Activated T-helper 1 cell treated with anti-CD3 and anti-CD28 coated beads, Interleukin-12 subunit alpha, Interleukin-12 subunit beta, Interleukin-2, Interleukin-4 antibody, amounts not matched to agents 30 ng/mL and 10 ng/mL and 1 ng/mL, durations not matched to agents 14 hours and 24 hours and 36 hours (primary cell): ENCODE measurements around the gene SHROOM2. TPM values are rescaled to one million over a fixed set of nuclear protein-coding genes. Genes with fewer than 3 reads are reported as not detected.
A peak's percentile ranks its signal among the peaks of the same experiment; 100 is the strongest.

ENCODE experiments used
- DNase-seq: peaks from one replicate; pipeline ENCODE4 v3.0.0; 2021; ENCODE audit warnings: low spot score
- H3K27ac Mint-ChIP-seq: one replicate; pipeline ENCODE4 v1.8.0; 2021; ENCODE audit warnings: mild to moderate bottlenecking, mixed read lengths
- H3K27me3 Mint-ChIP-seq: one replicate; pipeline ENCODE4 v1.8.0; 2022; ENCODE audit warnings: mild to moderate bottlenecking, moderate library complexity, mixed read lengths; ENCODE audit not compliant: insufficient read depth
- H3K36me3 Mint-ChIP-seq: one replicate; pipeline ENCODE4 v1.8.0; 2021; ENCODE audit warnings: low read depth, mixed read lengths
- H3K4me1 Mint-ChIP-seq: one replicate; pipeline ENCODE4 v1.8.0; 2021; ENCODE audit warnings: low read depth, mixed read lengths
- H3K4me3 Mint-ChIP-seq: one replicate; pipeline ENCODE4 v1.8.0; 2021; ENCODE audit warnings: mild to moderate bottlenecking, moderate library complexity, mixed read lengths
- H3K9me3 Mint-ChIP-seq: one replicate; pipeline ENCODE4 v1.8.0; 2021; ENCODE audit warnings: mixed read lengths
- intact Hi-C: fragments of 100-400 bp; cut with micrococcal nuclease; formaldehyde crosslinking; loops from one replicate; pipeline ENCODE4 v1.15.1; 2024
- total RNA-seq: library from RNA; stranded (reverse); gene quantifications from 2 replicates; pipeline ENCODE4 v1.2.3, GENCODE V29; 2022

Gene SHROOM2
- total RNA-seq, 1 donor from 2014 or later: not detected

DNA sequence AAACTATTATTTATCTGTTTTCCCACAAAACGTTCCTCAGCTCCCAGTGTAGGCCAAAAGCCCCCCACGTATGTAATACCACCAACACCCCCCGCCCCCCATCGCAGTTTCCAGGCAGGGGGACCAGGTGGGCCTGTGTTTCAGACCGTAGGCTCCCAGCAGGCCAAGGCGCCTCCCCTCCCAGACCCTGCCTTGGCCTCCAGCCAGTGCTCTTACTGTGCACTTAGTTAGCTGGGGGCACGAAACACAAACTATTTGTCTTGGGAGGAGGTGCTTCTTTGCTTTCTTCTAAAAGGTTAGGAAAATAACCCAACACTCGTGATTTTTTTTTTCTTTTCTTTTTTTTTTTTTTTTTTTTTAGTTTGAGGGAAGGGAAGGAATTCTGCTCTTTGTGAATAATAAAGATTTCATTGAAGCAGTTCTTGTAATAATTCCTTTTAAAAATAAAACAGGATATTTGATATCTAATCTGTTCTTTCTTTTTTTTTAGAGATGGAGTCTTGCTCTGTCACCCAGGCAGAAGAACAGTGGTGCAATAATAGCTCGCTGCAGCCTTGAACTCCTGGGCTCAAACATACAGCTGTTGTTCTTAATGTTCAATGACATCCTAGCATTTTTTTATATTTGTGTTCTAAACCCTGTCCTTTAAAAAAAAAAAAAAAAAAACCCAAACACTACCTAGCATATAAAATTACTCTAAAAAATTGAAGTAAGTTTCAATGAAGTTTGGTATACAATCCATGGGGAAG lies 98.0 kb downstream of the SHROOM2 start:
- Mint-ChIP-seq H3K27me3 (peaks cover 7% of the 10 kb centered on the region), H3K36me3 (no peaks in the 10 kb centered on the region), H3K4me3 (no peak overlapping the region), H3K27ac (no peak overlapping the region), H3K4me1 (no peaks in the 10 kb centered on the region), H3K9me3 (no peaks in the 10 kb centered on the region)
- intact Hi-C loops: no loop called here
- DNase-seq: no peak

DNA sequence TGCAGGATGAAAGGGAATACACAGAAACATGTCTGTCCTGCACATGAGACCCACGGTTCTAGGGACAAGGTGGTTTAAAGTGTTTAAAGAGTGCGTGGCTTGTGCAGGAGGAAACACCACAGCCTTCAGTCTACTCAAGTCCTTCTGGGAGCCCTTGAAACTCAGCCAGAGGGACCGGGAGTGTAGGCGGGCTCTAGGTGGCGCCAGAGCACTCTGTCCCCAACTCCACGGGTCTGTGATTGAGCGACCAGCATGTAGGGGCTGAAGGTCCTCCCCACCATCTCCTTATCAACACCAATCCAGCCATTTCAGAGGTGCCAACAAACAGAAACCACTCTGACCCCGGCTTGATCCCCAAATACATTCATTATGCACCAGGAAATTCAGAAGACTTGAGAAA lies 98.9 kb downstream of the SHROOM2 start:
- no peaks in the 10 kb centered on the region for H3K9me3 Mint-ChIP-seq
- no peaks in the 10 kb centered on the region for H3K36me3 Mint-ChIP-seq
- no peak overlapping the region for H3K4me3 Mint-ChIP-seq
- H3K4me1 Mint-ChIP-seq: no peaks in the 10 kb centered on the region
- no peak overlapping the region for H3K27ac Mint-ChIP-seq
- peaks cover 7% of the 10 kb centered on the region for H3K27me3 Mint-ChIP-seq
- intact Hi-C loops: loop anchor here (1.0 kb wide), 2 partner anchors 110 to 234 kb away; no protein-coding TSS in a partner anchor
- DNase-seq: peak; percentile 5

DNA sequence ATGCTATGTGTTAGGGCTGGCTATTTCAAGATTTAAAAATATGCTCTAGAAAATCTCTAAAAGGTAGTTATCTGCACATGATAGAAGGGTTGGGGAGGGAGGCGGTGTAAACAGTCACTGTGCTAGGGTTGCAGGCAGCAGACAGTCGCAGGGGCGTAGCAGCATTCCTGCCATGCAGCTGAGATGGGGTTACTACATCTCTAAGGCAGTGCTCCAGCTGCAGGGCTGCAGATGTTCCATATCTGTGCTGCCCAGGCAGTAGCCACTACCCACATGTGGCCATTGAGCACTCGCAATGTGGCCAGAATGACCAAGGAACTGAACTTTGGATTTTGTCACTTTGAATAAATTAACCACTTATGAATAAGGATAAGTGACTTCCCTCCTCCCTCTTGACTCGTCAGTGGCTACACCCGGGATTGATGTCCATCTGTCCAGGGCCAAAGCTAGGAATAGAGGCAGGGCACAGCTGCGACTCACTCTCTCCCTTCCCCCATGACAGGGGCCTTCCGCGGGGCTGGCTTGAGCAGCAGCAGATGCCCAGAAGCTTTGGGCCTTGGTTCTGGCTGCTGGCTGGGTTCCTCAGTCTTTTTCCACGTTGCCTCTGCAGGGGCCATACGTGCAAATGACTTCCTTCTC lies 101.5 kb downstream of the SHROOM2 start:
- Mint-ChIP-seq H3K27me3 (peaks cover 9% of the 10 kb centered on the region), H3K27ac (no peak overlapping the region), H3K9me3 (no peaks in the 10 kb centered on the region), H3K4me3 (no peak overlapping the region), H3K4me1 (no peaks in the 10 kb centered on the region), H3K36me3 (no peaks in the 10 kb centered on the region)
- intact Hi-C loops: no loop called here
- no peak for DNase-seq

DNA sequence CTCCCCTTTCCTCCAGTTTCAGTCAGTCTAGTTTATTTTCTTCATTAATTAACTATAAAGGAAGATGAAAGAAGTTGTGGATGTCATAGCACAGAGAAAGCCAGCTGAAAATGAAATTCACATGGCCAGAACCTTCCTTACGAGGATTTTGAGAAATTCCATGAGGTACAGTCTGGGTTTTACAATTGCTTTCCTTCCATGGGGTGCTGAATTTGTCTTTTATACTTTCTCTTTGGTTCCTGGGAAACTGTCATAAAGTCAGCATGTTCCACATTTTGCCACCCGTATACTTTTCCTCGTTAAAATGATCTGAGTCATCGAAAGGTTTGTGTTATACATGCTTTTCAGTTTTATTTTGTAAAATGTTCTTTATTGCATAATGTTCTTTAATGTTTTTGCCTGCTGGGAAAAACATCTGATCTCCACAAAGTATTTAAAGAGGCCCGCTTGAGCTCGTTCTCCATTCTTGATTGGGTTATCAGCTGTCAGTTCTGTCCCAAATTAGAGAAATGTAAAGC lies 102.8 kb downstream of the SHROOM2 start:
- Mint-ChIP-seq H3K4me1 (no peaks in the 10 kb centered on the region), H3K9me3 (no peaks in the 10 kb centered on the region), H3K36me3 (no peaks in the 10 kb centered on the region), H3K27me3 (peaks cover 6% of the 10 kb centered on the region), H3K27ac (no peak overlapping the region), H3K4me3 (no peak overlapping the region)
- DNase-seq: no peak
- intact Hi-C loops: no loop called here

DNA sequence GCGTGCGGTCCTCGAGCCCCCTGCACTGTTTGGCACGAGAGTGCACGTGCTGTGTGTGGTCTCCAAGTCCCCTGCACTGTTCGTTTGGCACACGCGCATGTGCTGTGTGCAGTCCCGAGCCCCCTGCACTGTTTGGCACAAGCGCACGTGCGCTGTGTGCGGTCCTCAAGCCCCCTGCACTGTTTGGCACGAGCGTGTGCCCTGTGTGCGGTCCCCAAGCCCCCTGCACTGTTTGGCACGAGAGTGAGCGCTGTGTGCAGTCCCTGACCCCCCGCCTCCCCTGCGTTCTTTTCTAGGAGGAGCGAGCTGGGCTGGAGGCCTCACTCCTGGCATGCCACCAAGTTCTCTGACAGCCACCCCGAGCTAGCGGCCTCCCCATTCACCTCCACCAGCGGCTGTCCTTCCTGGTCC lies 104.5 kb downstream of the SHROOM2 start:
- DNase-seq: no peak
- no peaks in the 10 kb centered on the region for H3K9me3 Mint-ChIP-seq
- H3K27ac Mint-ChIP-seq: no peak overlapping the region
- H3K27me3 Mint-ChIP-seq: peaks cover 1% of the 10 kb centered on the region
- no peaks in the 10 kb centered on the region for H3K4me1 Mint-ChIP-seq
- H3K4me3 Mint-ChIP-seq: no peak overlapping the region
- H3K36me3 Mint-ChIP-seq: no peaks in the 10 kb centered on the region
- intact Hi-C loops: no loop called here

DNA sequence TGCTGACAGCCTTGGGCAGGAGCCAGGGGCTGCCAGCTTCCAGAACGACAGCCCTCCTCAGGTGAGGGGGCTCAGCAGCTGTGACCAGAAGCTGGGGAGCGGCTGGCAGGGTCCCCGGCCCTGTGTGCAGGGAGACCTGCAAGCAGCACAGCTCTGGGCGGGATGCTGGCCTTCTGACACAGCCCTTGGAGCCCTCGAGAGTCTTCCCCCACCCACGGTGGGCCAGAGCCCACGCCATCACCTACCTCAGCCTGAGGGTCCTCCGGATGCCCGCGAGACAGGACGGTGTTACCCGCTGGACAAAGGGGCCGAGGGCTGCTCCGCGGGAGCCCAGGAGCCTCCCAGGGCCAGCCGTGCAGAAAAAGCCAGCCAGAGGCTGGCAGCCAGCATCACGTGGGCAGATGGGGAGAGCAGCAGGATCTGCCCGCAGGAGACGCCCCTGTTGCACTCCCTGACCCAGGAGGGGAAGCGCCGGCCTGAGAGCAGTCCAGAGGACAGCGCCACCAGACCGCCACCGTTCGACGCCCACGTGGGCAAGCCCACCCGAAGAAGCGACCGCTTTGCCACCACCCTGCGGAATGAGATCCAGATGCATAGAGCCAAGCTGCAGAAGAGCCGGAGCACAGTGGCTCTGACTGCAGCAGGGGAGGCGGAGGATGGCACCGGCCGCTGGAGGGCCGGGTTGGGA lies 109.1 kb downstream of the SHROOM2 start:
- Mint-ChIP-seq H3K36me3 (no peaks in the 10 kb centered on the region), H3K4me3 (no peak overlapping the region), H3K27ac (no peak overlapping the region), H3K27me3 (peaks cover 8% of the 10 kb centered on the region), H3K4me1 (no peaks in the 10 kb centered on the region), H3K9me3 (no peaks in the 10 kb centered on the region)
- DNase-seq: no peak
- intact Hi-C loops: loop anchor here (5.0 kb wide), 2 partner anchors 47 to 783 kb away; no protein-coding TSS in a partner anchor

DNA sequence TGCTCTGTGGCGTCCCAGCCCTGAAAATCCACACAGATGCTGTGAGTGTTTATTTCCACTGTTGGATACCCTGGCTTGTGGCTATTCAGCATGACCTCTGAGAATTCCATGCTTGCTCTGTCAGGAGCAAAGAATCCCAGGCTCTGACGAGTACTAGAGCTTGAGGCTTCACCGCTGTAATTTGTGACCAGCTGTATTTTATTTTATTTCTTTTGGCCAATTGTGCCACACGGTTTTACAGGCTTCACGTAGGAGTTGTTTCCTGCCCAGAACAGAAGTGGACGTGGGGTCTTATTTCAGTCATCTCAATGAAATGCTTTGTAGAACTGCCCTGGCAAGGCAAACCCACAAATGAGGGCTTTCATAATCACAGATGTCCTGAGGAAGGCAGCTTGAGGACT lies 111.5 kb downstream of the SHROOM2 start:
- Mint-ChIP-seq H3K27me3 (peaks cover 12% of the 10 kb centered on the region), H3K9me3 (no peaks in the 10 kb centered on the region), H3K36me3 (no peaks in the 10 kb centered on the region), H3K4me3 (no peak overlapping the region), H3K4me1 (no peaks in the 10 kb centered on the region), H3K27ac (no peak overlapping the region)
- no peak for DNase-seq
- intact Hi-C loops: loop anchor here (5.0 kb wide), 2 partner anchors 45 to 785 kb away; no protein-coding TSS in a partner anchor

DNA sequence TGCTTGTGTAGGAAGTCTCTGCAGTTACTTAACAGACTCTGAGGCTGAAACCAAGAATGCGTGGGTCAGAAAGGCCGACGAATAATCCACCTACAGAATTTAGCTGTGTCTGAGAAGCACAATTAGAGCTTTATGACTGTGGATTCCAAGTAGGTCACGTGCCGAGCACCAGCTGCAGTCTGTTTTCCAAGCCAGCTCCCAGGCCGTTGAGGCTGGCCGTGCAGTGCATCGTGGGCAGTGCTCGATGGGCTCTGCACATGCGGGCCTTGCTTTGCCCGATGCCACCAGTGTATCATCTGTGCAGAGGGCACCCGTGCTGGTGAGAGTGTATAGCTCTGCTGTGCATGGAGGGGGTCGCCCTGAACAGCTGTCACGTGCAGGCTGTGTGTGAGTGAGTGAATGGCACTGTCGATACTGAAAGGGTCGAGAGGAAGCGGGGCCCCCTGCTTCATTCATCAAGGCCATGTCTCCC lies 113.4 kb downstream of the SHROOM2 start:
- Mint-ChIP-seq H3K9me3 (no peaks in the 10 kb centered on the region), H3K36me3 (no peaks in the 10 kb centered on the region), H3K4me1 (no peaks in the 10 kb centered on the region), H3K4me3 (no peak overlapping the region), H3K27me3 (peaks cover 20% of the 10 kb centered on the region), H3K27ac (no peak overlapping the region)
- intact Hi-C loops: loop anchor here (5.0 kb wide), 2 partner anchors 43 to 787 kb away; no protein-coding TSS in a partner anchor
- DNase-seq: no peak

DNA sequence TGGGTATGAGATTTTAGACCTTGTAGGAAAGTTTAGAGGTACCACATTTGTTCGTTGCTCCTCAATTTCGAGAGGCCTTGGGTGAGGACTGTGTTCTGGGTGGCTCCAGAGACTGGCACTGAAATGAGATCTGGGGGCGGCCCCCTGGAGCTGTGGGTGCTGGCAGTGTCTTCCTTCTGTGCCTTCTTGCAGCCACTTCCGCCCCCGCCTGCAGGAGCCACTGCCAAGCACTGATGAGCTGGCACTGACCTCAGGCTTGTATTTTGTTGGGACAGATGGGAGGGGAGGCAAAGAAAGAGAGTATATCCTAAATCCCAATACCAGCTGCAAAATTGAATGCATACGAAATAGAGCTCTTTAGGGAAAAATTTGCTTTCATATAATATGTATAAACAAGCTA lies 116.4 kb downstream of the SHROOM2 start:
- Mint-ChIP-seq H3K4me3 (no peak overlapping the region), H3K27ac (no peak overlapping the region), H3K36me3 (no peaks in the 10 kb centered on the region), H3K4me1 (no peaks in the 10 kb centered on the region), H3K9me3 (no peaks in the 10 kb centered on the region), H3K27me3 (peaks cover 22% of the 10 kb centered on the region)
- no peak for DNase-seq
- intact Hi-C loops: no loop called here

DNA sequence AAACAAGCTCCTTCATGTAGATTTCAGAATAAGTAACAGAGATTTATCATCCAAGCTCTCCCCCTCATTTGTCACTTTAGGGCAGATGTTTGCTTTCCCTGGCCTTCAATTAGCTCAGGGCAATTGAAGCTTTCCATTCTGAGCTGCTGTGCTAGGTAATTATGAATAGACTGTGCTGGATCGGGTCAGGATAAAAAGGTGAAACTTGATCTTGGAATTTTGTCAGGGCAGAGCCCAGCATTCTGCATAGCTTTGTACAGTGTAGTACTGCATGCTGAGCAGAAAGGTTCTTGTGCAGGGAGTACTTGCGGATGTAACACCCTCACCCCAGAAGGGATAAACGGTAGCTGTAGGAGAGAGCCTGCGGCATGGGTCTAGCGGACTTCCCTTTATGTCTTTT lies 116.9 kb downstream of the SHROOM2 start:
- Mint-ChIP-seq H3K36me3 (no peaks in the 10 kb centered on the region), H3K9me3 (no peaks in the 10 kb centered on the region), H3K27ac (no peak overlapping the region), H3K4me3 (no peak overlapping the region), H3K4me1 (no peaks in the 10 kb centered on the region), H3K27me3 (peaks cover 19% of the 10 kb centered on the region)
- intact Hi-C loops: no loop called here
- no peak for DNase-seq

DNA sequence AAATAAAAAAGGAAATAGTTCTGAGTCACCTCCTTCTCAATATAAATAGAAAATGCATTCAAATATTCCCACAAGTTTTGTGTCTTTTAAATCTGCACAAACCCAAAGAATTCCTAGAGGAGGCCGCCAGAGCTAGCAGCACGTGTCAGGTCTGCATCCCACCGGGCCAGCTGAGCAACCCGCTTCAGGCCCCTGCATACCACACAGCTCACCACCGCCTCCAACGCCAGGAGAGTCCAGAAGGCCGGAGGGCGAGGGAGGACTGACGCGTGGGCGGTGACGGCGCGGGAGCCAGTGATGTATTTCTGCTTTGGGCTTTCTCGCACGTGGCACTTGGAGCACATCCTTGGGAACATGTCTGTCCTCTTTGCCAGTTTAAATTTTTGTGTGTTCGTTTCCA lies 119.1 kb downstream of the SHROOM2 start:
- Mint-ChIP-seq H3K9me3 (no peaks in the 10 kb centered on the region), H3K36me3 (no peaks in the 10 kb centered on the region), H3K27me3 (peaks cover 15% of the 10 kb centered on the region), H3K4me3 (no peak overlapping the region), H3K4me1 (no peaks in the 10 kb centered on the region), H3K27ac (no peak overlapping the region)
- intact Hi-C loops: no loop called here
- DNase-seq: no peak

DNA sequence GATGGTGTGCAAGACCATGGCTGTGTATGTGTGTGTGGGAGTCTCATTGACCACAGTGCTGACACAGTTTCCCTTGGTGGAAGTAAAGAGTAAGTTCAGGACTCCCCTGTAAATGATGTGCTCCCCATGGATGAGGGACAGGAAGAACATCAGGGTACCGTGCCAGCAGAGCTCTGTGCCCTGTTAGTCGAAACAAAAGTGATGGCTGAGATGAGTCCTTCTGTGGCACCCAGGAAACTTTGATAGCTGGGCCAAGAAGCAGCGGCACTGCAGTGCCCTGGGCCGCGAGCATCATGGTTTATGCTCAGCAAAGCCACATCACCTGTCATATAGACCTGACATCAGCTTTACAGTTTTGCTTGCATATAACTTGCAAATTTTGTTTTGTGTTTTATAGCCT lies 119.5 kb downstream of the SHROOM2 start:
- no peaks in the 10 kb centered on the region for H3K4me1 Mint-ChIP-seq
- no peak for DNase-seq
- no peaks in the 10 kb centered on the region for H3K36me3 Mint-ChIP-seq
- H3K27me3 Mint-ChIP-seq: peaks cover 15% of the 10 kb centered on the region
- H3K27ac Mint-ChIP-seq: no peak overlapping the region
- intact Hi-C loops: no loop called here
- H3K4me3 Mint-ChIP-seq: no peak overlapping the region
- H3K9me3 Mint-ChIP-seq: no peaks in the 10 kb centered on the region

DNA sequence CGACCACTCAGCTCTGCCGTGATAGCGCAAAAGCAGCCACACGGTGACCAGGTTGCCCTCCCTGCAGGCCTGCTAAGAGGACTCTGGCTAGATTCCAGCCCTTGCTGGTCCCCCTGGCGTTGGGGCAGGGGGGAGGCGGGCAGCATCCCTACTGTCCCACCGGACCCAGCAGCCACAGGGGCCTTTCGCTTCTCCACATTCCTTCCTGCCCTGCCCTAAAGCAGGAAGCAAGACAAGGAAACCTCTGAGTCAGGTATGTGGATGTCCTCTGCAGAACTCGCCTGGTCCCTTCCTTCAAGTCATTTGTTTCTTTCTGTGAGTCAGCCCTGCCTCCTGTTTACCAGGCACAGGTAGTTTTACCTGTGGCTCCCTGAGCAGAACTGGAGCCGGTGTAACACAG lies 120.7 kb downstream of the SHROOM2 start:
- Mint-ChIP-seq H3K27me3 (peaks cover 14% of the 10 kb centered on the region), H3K27ac (no peak overlapping the region), H3K4me1 (no peaks in the 10 kb centered on the region), H3K36me3 (no peaks in the 10 kb centered on the region), H3K9me3 (no peaks in the 10 kb centered on the region), H3K4me3 (no peak overlapping the region)
- intact Hi-C loops: no loop called here
- DNase-seq: no peak
